Islet precursor cell (in vitro differentiated cells): Measurements from ENCODE around the gene FOXO3.
"Not testable (repeated sequence)": the region's sequence is repeated elsewhere in the genome, so short reads cannot be mapped to it uniquely, and the experiment has no call there.

ENCODE experiments used
- DNase-seq: peaks from one replicate; pipeline ENCODE4 v3.0.0-alpha.2; 2018

FOXO3 gene

GRCh38 chr6:108635505-108636226, 74.9 kb downstream of the FOXO3 start:
- DNase-seq = no peak

- DNase-seq = no peak
Measured at GRCh38 chr6:108637963-108638362, 77.2 kb downstream of the FOXO3 start.

DNA sequence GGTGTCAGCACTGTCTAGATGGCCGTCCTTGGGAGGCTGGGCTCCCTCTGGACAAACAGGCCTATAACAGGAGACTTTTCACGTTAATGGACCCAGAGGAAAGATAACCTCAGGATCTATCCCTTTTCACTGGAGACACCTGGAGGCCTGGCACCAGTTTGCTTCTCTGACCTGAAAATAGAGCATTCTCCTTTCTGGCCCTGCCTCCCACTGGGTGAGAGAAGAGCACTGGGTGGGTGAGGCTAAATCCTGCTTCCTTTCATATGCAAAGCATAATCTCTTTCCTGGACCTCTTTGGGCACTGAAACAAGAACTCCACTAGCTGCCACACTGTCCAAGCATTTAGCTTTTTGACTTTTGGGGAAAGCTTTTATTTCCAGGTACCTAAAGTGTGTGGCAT, 78.3 kb downstream of the FOXO3 start:
- DNase-seq = no peak

DNA sequence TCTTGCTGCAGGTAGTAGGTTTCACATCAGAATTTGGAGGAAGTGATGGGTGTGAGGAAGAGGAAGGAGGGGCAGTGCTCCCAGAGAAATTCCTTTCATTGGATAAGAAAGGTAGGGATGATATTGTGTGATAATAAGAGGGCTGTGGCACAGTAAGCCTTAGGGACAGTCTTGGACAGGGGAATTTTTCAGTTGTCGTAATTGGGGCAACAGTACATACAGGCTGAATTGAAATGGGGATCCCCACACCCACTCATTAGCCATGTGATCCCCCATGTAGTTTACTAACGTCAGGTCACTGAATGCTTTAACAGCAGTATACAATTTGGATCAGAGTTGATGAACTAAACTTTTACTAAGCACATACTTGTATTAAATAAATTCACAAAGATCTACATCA, 79.4 kb downstream of the FOXO3 start:
- DNase-seq = no peak

DNA sequence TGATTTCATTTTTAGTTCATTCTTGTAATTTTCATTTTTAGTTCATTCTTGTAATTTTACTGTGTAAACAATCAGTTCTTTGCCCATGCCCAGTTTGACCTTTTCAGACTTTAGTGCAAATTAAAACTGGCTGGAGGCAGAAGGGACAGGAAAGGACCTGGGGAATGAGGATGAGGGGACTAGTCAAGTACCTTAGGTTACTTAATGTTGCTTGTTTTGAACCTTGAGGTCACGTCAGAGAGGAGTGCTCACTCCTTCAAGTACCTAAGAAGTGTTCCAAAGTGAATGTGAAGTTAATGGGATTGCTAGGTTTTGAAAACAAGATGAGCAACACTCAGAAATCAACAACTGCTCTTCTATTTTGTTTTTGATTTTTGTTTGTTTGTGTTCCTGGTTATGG, 82.5 kb downstream of the FOXO3 start:
- no peak for DNase-seq

DNA sequence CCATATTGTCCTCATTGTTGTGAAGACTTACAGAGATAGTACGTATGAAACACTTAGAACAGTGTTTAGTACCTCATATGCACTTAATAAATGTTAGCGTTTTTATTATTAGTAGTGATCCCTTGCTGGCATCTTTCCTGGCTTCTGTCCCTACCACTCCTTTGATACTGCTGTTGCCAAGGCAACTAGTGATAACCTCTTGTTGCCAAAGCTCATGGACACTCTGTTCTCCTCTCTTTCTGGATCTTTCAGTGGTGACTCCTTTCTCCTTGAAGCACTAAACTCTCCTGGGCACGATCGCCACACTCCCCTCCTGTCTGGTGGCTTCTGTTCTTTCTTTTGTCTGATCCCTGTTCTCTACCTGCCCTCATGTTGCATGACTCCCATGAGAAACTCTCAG, 83.5 kb downstream of the FOXO3 start:
- DNase-seq = no peak

DNA sequence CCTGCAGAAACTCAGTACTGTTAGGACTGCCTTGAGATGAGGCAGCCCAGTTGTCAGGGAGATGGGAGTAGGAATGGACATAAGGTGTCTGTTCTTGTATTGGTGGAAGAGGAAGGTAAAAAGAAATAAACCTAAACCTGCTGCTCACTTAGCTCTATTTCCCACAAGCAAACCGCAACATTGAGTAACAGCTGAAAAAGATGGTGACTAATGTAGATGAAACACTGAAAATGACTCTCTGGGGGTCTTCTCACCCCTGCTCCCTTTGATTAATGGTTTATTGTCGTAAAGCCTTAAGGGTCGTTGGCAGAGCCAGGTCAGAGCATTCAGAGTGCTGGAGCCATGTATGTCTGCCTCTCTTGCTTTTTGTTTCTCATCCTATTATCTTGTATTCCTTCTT, 87.5 kb downstream of the FOXO3 start:
- no peak for DNase-seq

GRCh38 chr6:108650325-108650724, 89.6 kb downstream of the FOXO3 start:
- DNase-seq = no peak

GRCh38 chr6:108650781-108651180, 90.1 kb downstream of the FOXO3 start:
- DNase-seq = no peak

GRCh38 chr6:108651340-108652227, 90.9 kb downstream of the FOXO3 start:
- DNase-seq = no peak

GRCh38 chr6:108652375-108652774, 91.7 kb downstream of the FOXO3 start:
- DNase-seq = no peak

- no peak for DNase-seq
Measured at GRCh38 chr6:108653949-108654348, 93.2 kb downstream of the FOXO3 start.

DNA sequence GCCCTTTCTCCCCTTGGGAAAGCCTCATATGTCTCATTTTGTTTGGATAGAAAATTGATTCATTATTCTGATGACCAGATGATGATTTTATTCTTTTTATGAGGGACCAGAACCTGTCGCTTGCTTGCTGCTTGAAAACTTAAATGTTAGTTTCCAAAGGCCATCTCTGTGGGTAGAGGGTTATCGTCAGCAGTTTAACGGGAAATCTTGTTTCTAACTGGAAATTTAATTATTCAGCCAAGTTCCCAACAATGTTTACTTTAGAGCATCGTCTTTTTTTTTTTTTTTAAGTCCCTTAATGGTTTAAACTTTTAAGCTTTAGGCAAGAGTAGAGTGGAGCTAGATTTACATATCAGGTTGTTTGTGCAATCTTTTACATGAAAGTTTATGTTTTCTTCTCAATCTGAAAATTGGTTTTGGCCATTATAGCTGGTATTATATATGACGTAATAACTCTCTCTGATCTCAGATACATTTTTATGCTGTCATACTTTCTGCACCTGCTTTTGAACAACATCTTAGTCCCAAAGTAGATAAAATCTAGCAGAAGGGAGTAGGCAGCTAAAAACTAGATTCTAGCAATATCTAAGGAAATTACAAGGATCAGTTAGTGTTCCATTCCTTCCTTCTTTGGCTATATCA, 93.9 kb downstream of the FOXO3 start:
- DNase-seq = no peak

DNA sequence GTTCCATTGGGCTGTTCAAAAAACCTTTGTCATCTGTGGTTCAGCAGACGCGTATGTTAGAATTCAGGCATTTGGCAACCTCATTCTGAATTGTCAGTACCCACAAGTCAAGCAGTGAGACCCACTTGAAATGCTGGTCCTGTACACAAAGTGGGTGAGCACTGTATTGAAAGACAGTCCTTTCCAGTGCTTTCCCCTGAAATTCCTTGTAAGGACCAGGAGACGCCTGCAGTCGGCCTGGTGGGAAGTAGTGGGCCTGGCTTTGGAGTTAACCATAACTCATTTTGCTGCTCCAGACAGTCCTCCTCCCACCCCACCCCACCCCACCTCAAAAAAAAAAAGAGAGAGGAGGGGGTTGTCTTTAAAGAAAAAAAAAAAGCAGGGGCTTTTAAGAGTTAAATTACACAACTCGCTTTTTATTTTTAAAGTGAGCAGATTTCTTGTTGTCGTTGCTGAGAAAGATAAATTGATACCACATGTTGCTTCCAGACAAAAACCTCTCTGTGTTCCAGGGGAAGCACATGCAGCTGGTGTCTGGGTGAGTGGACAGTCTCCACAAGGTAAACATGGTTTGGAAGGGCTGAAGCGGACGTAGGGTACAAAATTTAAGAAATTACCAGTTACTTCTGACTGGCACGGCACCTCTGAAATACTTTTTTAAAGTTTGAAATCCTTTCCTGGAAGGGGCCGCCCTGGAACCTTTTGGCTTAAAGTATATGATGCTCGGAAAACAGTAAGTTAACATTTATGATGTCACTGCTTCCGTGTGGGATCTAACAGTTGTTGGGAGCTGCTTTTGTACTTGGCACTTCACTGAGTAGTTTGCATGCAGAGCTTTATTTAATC, 95.3 kb downstream of the FOXO3 start:
- DNase-seq = no peak

DNA sequence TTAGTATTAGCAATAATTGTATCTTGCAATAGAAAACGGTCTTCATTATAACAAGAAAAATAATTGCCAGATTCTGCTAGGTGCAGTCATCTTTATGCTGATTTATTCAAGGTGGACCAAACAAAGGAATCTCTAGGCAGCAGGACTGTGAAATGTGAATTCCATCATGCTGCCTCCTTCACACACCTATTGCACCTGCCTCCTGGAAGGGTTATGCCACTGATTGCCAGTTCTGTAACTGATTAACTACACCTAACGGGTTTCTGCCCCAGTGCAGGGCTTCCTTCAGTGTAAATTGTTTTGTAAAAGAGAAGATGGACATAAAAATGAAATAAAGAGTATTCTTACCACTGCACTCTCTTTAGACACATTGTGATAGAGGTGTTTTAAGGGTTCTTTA, 96.1 kb downstream of the FOXO3 start:
- DNase-seq = no peak

GRCh38 chr6:108658174-108658573, 97.5 kb downstream of the FOXO3 start:
- DNase-seq = no peak

DNA sequence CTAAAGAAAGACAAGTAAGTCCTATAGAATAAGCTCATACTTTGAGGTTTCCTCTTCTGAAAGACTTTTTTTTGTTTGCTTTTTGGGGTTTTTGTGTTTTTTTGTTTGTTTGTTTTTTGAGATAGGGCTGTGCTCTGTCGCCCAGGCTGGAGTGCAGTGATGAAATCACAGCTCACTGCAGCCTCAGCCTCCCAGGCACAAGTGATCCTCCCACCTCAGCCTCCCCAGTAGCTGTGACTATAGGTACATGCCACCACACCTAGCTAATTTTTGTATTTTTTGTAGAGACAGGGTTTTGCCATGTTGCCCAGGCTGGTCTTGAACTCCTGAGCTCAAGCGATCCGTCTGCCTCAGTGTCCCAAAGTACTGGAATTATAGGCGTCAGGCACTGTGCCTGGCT, 98.1 kb downstream of the FOXO3 start:
- DNase-seq = not testable (repeated sequence)

DNA sequence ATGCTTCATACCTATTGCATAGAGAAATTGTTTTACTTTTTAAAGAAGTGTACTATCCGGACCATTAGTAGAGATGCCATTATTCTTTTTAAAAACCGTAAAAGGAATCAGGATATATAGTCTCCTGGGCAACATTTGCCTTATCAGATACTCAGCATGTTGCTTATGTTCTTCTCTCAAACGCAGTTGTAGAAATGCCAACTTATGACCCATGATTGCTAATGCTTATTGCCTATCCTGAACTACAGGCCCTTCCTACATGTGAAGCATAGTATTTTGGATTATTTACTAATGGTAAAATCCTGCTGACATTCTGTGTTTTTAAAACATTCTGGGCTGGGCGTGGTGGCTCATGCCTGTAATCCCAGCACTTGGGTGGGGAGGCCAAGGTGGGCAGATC, 99.5 kb downstream of the FOXO3 start:
- DNase-seq = no peak

- no peak for DNase-seq
Measured at GRCh38 chr6:108661430-108661829, 100.7 kb downstream of the FOXO3 start.

GRCh38 chr6:108661982-108662381, 101.3 kb downstream of the FOXO3 start:
- no peak for DNase-seq

DNA sequence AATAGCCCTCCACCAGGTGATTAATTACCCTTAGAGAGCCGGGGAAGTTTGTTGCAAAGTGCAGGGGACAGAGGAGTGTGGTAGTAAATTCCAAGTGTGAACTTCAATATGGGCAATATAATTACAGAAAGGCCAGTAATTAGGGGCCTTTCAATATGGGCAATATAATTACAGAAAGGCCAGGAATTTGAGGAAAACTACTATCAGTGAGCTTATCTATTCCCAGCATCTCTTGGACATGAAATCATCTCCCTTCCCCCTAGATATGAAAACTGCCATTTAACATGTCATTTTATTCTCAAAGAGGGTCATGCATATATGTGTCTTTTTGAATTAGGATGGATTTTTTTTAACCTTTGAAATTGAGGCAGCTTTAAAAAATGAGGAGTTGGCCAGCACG, 102.0 kb downstream of the FOXO3 start:
- DNase-seq = no peak

GRCh38 chr6:108663494-108664064, 102.9 kb downstream of the FOXO3 start:
- DNase-seq = not testable (repeated sequence)
